ENCODE data around the gene CTSW.

- no peak for TF ChIP-seq GATA3 (IDR thresholded peaks at IDR 0.05; ENCODE audit: low read depth, low read length)
- no peak for TF ChIP-seq GATA2 (IDR thresholded peaks at IDR 0.05; ENCODE audit: low read depth, low read length)
These were observed 17.4 kb upstream of the CTSW start for GRCh38 chr11:65862191-65862735.

Measured in SH-SY5Y (cell line).